Measurements from ENCODE around the gene PNMA1.
"Not testable (repeated sequence)": the region's sequence is repeated elsewhere in the genome, so short reads cannot be mapped to it uniquely, and the experiment has no call there.

GRCh38 chr14:73708076-73708475 is 6.1 kb downstream of the PNMA1 start:
- not testable (repeated sequence) for TF ChIP-seq CTCF, POLR2A (IDR thresholded peaks at IDR 0.05)
